GM15510 (cell line): Measurements from ENCODE around the gene ZBTB37.

ENCODE experiments used
- POLR2A ChIP-seq: IDR thresholded peaks from 3 replicates; pipeline ENCODE4 v1.6.1; 2011; ENCODE audit warnings: borderline replicate concordance; ENCODE audit not compliant: insufficient read length; ENCODE audit errors: extremely low read depth

The ZBTB37 gene

GRCh38 chr1:173884701-173885100 lies 16.5 kb downstream of the ZBTB37 start:
- no peak for TF ChIP-seq POLR2A

GRCh38 chr1:173886746-173887611 lies 18.8 kb downstream of the ZBTB37 start:
- TF ChIP-seq POLR2A = no peak

GRCh38 chr1:173887627-173888026 lies 19.4 kb downstream of the ZBTB37 start:
- no peak for TF ChIP-seq POLR2A

- no peak for TF ChIP-seq POLR2A
These were observed 20.6 kb downstream of the ZBTB37 start for GRCh38 chr1:173888749-173889148.

- no peak for TF ChIP-seq POLR2A
These were observed 21.7 kb downstream of the ZBTB37 start for GRCh38 chr1:173889885-173890284.

- TF ChIP-seq POLR2A = no peak
These were observed 25.4 kb downstream of the ZBTB37 start for GRCh38 chr1:173893611-173894010.

GRCh38 chr1:173894189-173894588 lies 26.0 kb downstream of the ZBTB37 start:
- no peak for TF ChIP-seq POLR2A

- TF ChIP-seq POLR2A = no peak
These were observed 32.2 kb downstream of the ZBTB37 start for GRCh38 chr1:173900427-173900826.

GRCh38 chr1:173900992-173901391 lies 32.8 kb downstream of the ZBTB37 start:
- no peak for TF ChIP-seq POLR2A

GRCh38 chr1:173903827-173904531 lies 35.8 kb downstream of the ZBTB37 start:
- TF ChIP-seq POLR2A = no peak

- TF ChIP-seq POLR2A = no peak
These were observed 44.9 kb downstream of the ZBTB37 start for GRCh38 chr1:173913111-173913510.

- TF ChIP-seq POLR2A = no peak
These were observed 46.2 kb downstream of the ZBTB37 start for GRCh38 chr1:173914366-173914871.

- no peak for TF ChIP-seq POLR2A
These were observed 47.4 kb downstream of the ZBTB37 start for GRCh38 chr1:173915596-173915995.

GRCh38 chr1:173916667-173917066 lies 48.5 kb downstream of the ZBTB37 start:
- TF ChIP-seq POLR2A = no peak

- no peak for TF ChIP-seq POLR2A
These were observed 49.0 kb downstream of the ZBTB37 start, which contains the start of gene SERPINC1 for GRCh38 chr1:173917149-173917548. SERPINC1 (minus strand) TSS chr1:173917327; CDS start chr1:173917259, 68 bp downstream.
